HG03520 (cell line): Measurements from ENCODE around the gene ARHGEF25.

ENCODE experiments used
- ATAC-seq: cut with Tn5 transposase; IDR thresholded peaks from one replicate; pipeline ENCODE4 v1.9.1; 2021; ENCODE audit warnings: mild to moderate bottlenecking, moderate library complexity; ENCODE audit not compliant: unreplicated experiment

ARHGEF25 gene

GRCh38 chr12:57620936-57621496 is 9.8 kb downstream of the ARHGEF25 start:
- ATAC-seq = no peak

GRCh38 chr12:57621497-57622292 is 10.5 kb downstream of the ARHGEF25 start:
- ATAC-seq = peak; percentile 50

- ATAC-seq = no peak
These were observed 11.3 kb downstream of the ARHGEF25 start for GRCh38 chr12:57622293-57623245.

- ATAC-seq = no peak
These were observed 12.2 kb downstream of the ARHGEF25 start for GRCh38 chr12:57623385-57623784.

GRCh38 chr12:57623811-57624390 is 12.7 kb downstream of the ARHGEF25 start:
- no peak for ATAC-seq

GRCh38 chr12:57624441-57625220 is 13.4 kb downstream of the ARHGEF25 start:
- ATAC-seq = no peak

- no peak for ATAC-seq
These were observed 14.2 kb downstream of the ARHGEF25 start for GRCh38 chr12:57625261-57626032.

- no peak for ATAC-seq
These were observed 15.1 kb downstream of the ARHGEF25 start for GRCh38 chr12:57626111-57626920.

GRCh38 chr12:57626921-57627445 is 15.7 kb downstream of the ARHGEF25 start:
- no peak for ATAC-seq

- ATAC-seq = no peak
These were observed 16.5 kb downstream of the ARHGEF25 start for GRCh38 chr12:57627501-57628279.

GRCh38 chr12:57628280-57629191 is 17.3 kb downstream of the ARHGEF25 start:
- ATAC-seq = no peak

GRCh38 chr12:57629897-57630471 is 18.7 kb downstream of the ARHGEF25 start:
- ATAC-seq = no peak

- ATAC-seq = no peak
These were observed 19.7 kb downstream of the ARHGEF25 start for GRCh38 chr12:57630891-57631433.

GRCh38 chr12:57631566-57632072 is 20.4 kb downstream of the ARHGEF25 start:
- ATAC-seq = no peak

- no peak for ATAC-seq
These were observed 21.1 kb downstream of the ARHGEF25 start for GRCh38 chr12:57632073-57632957.
